Middle frontal gyrus (tissue), 1 donor: ENCODE data around the gene CTF1.
"Not testable (repeated sequence)": the region's sequence is repeated elsewhere in the genome, so short reads cannot be mapped to it uniquely, and the experiment has no call there.

Experiments used
- DNase-seq: peaks from one replicate; pipeline ENCODE4 v3.0.0-alpha.2; 2015; ENCODE audit warnings: low spot score; ENCODE audit errors: extremely low spot score

Gene CTF1

DNA sequence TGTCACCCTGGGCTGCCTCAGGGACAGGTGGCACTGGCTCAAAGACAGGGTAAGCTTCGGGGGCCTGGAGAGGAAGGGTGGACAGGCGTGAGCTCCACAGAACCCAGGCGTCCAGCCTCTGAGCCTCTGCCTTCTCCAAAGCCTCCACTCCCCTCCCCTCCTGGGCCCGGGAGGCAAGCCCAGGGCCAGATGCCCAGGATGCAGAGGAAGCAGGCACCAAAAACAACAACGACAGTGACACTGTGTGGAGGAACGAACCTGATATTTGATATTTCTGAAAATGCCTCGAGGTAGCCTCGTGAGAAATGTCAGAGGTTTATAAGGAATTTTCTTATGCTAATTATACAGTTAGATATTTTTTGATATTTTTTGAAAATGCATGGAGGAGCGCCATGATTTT lies 8.5 kb upstream of the CTF1 start:
- DNase-seq, result no peak

DNA sequence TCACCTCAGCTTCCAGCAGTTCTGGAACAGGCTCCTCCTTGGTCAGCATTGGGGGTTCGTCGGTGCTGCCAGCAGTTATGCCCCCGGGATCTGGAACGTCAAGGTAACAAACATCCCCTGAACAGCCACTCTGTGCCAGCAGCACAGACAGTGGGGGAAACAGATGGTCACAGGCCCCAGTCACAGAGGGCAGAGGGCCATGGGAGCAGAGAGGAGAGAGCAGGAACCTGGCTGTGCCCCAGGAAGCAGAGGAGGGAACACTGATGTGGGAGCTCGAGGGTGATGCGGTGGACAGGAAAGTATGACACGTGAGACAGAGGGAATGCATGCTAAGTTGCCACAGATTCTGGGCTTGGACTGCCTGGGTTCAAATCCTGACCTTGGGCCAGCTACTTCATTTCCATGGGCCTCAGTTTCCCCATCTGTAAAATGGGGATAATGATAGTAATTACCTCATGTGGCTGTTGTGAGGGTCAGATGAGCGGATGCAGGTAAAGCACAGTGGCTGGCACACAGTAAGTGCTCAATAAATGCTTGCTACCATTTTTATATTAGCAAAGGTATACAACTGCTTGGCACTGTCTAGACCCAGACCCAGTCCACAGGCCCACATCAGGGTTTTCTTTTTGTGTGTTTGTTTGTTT lies 7.4 kb upstream of the CTF1 start:
- DNase-seq, result no peak

DNA sequence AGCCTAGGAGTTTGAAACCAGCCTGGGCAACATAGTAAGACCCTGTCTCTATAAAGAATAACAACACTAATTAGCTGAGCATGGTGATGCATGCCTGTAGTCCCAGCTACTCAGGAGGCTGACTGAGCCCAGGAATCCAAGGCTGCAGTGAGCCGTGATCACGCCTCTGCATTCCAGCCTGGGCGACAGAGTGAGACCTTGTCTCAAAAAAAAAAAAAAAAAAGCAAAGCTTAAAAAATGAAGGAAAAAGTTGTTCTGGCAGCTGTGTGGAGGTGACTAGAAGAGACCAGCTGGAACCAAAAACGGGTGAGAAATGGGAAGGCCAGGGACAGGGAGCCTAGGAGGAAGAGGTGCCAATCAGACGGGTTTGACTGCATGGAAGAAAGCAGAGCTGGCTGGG lies 6.7 kb upstream of the CTF1 start:
- DNase-seq, result no peak

DNA sequence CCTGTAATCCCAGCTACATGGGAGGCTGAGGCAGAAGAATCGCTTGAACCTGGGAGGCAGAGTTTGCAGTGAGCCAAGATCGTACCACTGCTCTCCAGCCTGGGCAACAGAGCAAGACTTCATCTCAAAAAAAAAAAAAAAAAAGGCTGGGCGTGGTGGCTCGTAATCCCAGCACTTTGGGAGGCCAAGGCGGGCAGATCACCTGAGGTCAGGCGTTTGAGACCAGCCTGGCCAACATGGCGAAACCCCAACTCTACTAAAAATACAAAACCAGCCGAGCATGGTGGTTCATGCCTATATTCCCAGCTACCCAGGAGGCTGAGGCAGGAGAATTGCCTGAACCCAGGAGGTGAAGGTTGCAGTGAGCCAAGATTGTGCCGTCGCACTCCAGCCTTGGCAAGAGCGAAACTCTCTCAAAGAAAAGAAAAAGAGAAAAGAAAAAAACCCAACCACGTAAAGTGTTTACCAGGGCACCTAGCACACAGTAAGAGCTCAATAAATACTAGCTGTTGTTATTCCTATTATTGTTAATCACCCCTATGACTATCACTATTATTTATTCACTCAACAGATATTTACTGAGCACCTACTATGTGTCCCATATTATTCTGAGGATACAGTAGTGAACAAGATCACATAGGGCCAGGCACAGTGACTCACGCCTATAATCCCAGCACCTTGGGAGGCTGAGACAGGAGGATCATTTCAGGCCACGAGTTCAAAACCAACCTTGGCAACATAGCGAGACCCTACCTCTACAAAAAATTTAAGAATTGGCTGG lies 5.2 kb upstream of the CTF1 start:
- DNase-seq, result not testable (repeated sequence)

DNA sequence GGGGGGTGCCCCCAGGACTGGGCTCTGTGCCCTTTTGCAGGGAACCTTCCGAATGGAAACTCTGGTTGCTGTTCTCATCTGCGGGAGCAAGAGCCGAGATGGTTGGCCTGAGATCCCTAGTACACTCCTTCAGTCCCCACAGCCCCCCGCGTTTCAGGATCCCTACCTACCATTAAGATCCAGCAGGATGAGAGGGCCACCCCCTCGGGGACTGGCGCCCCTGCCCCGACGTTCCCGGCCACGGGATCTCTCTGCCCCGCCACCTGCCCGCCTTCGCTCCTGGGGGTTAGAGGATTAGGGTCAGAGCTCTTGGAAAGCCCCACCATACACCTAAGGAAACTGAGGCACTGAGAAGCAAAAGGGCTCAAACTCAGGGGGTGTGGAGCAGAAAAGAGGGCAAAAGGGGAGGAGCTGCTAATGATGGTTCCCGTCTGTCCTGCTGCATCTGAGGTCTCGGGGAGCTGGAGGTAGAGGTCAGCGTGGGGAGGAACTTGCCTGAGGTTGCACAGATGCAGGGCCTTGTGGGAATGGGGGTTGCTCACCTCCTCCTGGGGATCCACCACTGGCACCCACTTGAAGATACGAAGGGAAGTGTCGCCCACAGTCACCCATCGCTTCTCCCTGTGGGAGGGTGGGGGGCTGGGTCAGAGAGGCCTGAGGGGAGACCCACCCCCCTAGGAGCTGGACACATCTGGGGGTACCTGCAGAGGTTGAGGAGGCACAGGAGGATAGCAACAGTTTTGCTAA lies 3.6 kb upstream of the CTF1 start:
- DNase-seq, result no peak

DNA sequence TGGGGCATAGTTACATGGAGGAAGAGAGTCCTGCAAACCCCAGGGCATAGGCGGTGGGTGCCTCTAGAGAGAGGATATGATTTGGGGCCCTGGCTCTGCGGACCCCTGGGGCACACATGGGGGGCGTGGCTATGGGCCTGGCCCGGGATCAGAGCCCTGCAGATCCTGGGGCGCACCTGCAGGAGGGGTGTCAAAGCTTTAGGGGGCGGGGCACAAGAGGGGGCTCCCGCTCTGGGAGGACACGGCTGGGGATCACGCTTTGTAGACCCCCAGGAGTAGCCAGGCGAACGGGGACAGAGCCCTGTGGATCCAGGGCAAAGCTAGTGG lies 3.0 kb upstream of the CTF1 start:
- no peak for DNase-seq

DNA sequence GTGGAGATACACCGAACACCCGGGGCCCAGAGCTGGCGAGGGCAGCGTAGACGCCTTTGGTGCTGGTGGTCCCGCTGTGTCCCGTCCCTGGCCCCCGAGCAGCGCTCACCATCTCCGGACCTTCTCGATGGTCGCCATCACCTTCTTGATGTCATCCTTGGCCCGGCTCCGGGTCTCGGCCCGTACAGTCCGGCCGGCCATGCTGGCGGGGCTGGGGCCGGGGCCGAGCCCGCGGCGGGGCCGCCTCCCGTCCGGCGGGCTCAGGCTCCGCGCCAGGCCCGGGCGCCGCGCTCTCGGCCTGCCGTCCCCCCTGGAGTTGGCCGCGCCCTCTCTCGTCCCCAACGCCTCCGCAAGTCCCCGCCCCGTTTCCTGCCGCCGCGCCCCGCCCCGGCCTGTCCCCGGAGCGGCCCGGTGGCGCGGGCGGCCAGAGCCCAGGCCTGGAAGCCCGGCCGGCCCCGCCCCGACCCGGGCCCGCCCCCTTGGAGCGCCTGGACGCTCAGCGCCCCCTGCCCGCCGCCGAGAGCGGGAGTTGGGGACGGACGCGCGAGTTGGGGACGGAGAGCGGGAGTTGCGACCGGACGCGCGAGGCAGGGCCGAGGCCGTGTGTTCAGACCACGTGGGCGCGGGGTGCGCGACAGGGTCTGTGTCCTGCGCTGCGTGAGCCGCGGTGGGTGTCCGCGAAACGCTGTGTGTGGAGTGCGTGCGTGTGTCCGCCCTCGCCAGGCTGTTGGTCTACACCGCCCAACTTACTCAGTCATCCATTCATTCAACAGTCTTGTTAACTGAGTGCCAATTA lies 2.5 kb upstream of the CTF1 start, which contains the start of gene BCL7C:
BCL7C (minus strand) TSS at position 334 of the 796 bp plus-strand sequence; CDS start at position 201, 133 bp downstream.
- peak; percentile 61 for DNase-seq

DNA sequence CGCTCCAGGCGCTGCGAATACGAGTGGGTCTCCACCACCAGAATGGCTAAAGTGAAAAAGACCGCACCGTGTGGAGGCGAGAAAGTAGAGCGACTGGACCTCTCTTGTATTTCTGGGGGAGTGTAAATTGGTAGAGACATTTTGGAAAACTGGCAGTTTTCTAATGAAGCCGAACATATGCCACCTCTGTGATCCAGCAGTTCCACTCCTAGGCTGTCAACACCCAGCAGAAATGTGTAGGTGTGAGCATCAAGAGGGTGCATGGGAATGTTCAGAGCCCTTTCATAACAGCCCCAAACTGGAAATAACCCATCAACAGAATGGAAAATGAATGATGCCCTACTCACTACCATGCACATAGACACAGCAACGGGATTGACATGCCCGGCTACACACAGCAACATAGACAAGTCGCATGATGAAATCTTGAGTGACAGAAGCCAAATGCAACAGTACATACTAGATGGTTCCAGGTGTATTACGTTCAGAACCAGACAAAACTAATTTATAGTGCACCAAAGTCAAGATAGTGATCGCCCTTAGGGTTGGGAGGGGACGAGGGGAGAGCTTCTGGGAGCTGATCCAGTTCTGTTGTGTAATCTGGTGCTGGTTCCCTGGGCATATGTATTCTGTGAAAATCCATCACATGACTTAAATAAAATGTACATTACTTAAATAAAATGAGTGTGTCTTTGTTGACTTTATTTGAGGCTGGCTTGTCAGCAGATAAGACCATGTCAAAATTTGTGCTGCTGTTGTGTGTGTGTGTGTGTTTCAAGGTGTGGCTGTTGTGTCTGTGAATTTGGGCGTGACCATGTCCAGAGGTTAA lies 1.7 kb upstream of the CTF1 start:
- peak; percentile 56 for DNase-seq

DNA sequence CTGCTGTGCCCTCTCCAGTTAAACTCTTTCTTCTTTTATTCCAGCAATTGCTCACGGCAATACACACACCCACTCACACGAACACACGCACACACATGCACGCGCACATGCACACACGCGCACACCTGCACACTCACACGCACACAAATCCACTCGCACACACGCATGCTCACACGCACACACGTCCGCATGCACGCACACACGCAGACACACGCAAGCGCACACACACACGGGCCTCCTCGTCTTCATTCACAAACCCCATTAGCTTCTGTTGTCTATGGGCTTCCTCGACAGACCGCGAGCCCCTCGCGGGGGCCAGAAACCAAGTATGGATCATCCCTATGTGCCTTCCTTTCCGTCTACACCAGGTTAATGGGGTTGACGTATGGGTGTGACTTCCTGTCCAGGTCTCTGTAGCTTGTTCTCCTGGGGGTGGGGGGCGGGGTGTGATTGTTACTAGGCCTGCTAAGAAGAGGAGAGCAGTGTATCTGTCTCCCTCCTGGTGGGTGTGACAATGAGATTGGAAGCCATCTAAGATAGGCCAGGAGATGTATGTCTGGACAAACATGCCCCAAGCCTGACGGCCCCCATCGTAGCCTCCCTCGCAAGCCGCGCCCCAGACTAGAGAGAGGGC lies 670 bp upstream of the CTF1 start:
- no peak for DNase-seq

DNA sequence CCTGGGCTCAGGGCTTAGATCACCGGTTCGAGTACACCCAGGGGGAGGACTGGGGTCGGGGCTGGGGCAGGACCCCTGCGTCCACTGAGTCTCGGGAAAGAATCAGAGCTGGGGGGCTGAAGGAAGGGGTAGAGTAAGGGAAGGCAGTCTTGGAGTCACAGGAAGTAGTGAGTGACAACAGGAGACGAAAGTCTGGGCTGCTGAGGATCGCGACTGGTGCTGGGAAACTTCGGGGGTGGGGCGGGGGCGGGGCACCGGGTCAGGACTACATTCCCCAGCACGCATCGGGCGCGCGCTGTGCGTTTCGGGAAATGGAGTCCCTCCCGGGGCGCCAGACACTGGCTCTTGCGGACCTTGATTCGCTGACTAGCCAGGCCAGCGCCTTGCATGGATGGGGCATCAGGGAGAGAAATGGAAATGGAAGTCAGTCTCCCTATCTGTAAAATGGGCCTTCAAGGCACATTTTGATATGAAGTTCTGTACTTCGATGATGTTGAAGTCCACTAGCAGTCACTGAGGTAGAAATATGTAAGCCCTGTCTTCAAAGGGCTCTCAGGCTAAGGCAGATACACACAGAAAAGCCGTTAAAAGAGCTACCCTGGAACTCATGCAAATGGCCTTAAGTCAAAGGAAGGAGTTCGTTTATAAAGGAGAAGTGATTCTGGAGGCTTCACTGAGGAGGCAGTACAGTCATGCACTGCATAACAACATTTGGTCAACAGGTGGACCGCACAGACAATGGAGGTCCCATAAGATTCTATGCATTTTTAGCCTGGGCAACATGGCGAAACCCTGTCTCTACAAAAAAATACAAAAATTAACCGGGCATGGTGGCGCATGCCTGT lies 697 bp downstream of the CTF1 start:
- peak; percentile 85 for DNase-seq

DNA sequence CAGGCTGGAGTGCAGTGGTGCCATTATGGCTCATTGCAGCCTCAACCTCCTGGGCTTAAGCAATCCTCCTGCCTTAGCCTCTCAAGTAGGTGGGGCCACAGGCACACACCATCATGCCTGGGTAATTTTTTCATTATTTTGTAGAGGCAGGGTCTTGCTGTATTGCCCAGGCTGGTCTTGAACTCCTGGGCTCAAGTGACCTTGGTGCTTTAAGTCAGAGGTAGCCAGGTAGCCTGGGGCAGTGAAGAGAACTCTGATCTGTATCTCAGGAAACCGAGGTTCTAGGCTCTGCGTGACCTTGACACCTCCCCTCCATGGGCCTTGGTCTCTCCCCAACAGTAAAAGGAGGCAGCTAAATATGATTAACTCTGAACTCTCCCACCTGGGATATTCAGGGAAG lies 3.4 kb downstream of the CTF1 start:
- no peak for DNase-seq

DNA sequence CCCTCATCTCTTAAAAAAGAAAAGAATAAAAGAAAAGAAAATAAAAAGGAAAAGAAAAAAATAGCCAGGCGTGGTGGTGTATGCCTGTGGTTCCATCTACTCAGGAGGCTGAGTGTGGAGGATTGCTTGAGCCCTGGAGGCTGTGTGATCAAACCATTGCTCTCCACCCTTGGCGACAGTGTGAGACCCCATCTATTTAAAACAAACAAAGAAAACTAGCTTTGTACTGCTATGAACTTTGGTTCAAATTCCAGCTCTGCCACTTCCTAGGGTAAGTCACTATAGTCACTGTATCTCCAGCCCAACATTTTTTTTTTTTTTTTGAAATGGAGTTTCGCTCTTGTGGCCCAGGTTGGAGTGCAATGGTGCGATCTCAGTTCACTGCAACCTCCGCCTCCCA lies 4.2 kb downstream of the CTF1 start:
- no peak for DNase-seq

DNA sequence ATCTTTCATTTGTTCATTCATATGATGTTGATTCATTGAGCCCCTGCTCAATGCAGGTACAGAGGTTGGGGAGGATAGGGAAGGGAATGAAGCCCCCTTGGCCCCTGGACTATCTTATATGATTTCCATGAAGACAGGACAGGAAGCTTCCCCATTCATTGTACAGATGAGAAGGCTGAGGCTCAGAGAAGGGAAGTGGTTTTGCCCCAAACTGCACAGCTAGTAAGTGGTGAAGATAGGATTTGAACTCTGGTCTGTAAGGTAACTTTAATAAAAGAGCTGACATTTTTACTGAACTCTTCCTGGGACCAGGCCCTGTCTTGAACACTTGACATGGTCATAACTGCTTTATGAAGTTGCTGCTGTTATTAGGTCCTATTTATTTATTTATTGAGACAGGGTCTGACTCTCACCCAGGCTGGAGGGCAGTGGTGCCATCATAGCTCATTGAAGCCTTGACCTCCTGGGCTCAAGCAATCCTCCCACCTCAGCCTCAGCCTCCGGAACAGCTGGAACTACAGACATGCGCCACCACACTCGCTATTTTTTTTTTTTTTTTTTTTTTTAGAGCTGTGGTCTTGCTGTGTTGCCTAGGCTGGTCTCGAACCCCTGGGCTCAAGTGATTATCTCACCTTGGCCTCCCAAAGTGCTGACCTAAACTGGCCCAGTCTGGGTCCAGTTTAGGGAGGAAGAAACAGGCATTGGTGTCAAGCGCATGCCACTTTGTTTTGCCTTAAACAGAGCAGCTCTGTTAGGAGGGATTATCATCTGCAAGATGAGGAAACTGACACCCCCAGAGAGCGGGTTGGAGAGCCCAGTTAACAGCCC lies 5.0 kb downstream of the CTF1 start:
- no peak for DNase-seq

DNA sequence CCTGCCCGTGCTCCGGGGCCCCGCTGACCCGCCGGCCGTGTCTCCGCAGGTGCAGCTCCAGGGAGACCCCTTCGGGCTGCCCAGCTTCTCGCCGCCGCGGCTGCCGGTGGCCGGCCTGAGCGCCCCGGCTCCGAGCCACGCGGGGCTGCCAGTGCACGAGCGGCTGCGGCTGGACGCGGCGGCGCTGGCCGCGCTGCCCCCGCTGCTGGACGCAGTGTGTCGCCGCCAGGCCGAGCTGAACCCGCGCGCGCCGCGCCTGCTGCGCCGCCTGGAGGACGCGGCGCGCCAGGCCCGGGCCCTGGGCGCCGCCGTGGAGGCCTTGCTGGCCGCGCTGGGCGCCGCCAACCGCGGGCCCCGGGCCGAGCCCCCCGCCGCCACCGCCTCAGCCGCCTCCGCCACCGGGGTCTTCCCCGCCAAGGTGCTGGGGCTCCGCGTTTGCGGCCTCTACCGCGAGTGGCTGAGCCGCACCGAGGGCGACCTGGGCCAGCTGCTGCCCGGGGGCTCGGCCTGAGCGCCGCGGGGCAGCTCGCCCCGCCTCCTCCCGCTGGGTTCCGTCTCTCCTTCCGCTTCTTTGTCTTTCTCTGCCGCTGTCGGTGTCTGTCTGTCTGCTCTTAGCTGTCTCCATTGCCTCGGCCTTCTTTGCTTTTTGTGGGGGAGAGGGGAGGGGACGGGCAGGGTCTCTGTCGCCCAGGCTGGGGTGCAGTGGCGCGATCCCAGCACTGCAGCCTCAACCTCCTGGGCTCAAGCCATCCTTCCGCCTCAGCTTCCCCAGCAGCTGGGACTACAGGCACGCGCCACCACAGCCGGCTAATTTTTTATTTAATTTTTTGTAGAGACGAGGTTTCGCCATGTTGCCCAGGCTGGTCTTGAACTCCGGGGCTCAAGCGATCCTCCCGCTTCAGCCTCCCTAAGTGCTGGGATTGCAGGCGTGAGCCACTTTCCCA lies 5.9 kb downstream of the CTF1 start:
- no peak for DNase-seq

DNA sequence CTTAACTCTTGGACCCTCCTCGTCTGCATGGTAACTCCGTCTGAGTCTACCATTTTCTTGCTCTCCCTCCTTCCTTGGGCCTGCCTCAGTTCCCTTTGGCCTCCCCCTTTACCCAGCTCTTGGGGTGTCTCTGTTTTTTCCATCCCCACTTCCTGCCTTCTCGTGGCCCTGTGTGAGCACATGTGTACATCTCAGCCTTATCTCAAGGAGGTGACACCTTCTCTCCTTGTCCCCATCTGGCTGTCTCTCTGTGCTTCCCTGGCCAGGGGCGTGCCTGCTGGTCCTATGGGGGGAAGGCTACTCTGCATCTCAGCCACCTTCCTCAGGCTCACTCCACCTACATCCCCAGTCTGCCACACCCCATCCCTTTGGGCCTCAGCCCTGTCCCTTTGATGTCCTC lies 6.6 kb downstream of the CTF1 start:
- DNase-seq, result no peak

DNA sequence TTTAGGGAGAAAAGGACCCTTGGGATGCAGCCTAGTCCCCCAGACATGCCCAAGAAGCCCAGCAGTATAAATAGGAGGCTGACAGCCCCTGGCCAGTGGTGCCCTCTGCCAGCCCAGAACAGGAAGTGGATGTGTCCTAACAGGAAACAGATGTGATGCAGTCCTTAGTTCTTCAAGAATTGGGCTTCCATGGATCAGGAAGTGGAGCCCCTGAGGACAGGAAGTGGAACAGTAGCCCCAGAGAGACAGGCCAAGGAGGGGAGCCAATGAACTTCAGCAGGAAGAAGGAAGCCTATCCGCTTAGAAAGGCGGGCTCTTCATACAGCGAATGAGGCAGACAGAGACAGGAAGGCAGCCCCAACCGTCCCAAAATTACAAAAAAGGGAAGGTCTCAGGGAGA lies 7.2 kb downstream of the CTF1 start:
- no peak for DNase-seq

DNA sequence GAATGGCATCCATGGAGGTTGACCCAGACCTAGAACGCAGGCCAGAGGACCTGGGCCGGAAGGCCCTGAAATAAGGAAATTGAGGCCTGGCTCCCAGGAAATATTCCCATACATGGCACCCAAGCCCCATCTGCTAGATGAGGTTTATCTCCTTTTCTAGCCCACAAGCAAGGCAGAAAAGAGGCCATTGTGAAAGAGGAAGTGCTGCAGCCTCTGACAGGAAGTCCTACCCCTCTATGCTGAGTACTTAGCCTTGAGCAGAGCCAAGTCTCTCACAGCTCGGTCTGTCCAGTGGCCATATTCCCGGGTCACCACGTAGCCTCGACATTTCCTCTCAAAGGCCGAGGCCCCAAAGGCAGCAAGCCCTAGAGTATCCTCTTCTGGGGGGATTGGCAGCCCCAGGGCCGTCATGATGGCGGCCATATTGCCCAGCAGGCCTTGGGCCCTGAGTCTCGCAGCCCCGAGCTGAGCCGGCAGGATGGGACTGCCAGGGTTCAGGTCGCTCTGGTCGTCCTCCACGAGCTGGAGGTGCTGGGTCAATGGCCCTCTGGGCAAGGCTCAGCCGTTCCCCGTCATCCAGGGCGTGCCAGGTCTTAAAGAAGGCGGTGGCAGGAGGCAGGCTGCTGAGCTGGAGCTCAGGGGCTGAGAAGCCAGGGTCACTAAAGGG lies 7.8 kb downstream of the CTF1 start:
- DNase-seq, result no peak
